ENCODE results near the gene KLHL15. TPM values are rescaled to one million over a fixed set of nuclear protein-coding genes. Genes with fewer than 3 reads are reported as not detected.

The KLHL15 gene
- total and polyA plus RNA-seq, 2 donors (not counting 3 experiments of a cell fraction or from before 2014, with no cell fraction given), result 1.4 to 3.6 TPM

DNA sequence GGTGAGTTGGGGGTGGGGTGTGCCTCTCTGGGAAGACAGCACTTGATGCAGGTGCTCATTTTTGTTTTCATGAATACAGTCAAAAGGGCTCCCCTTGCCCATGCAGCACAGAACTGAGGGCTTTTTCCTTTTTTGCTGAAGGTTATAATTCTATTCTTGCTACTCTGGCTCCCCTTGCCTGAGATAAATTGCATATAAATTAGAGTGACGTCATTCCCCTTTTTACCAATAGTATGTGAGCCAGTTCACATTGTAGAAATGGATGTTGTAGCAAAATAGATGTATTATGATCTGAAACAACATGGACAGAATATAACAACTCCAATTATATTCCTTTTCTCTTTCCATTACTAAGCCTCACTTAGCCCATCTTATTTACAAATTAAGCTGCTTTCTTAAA lies 90.8 kb downstream of the KLHL15 start:
- no peaks in the 10 kb centered on the region for H3K36me3 ChIP-seq (ENCODE audit: control insufficient read depth in 2 of 2, extremely low read depth in 1 of 2, insufficient read depth in 2 of 2, low read length in 2 of 2)
- FAIRE-seq (no peak), DNase-seq (ENCODE audit: low read depth, low spot score) (no peak)
- no peaks in the 10 kb centered on the region for H3K79me2 ChIP-seq (ENCODE audit: control insufficient read depth, insufficient read depth, low read length)
- dilution Hi-C loops (cut with MboI; ENCODE audit: extremely low pct_ligation_motif_present, low sequenced_read_pairs) (no loop called here), intact Hi-C loops (cut with micrococcal nuclease) (no loop called here)
- H2AFZ ChIP-seq (ENCODE audit: low read depth, low read length), result no peak overlapping the region
- no peak overlapping the region for H3K4me2 ChIP-seq (ENCODE audit: insufficient read depth, low read length)
- H3K4me3 ChIP-seq (replicated peaks in 1 of 3; ENCODE audit: insufficient read depth in 1 of 3, low read depth in 1 of 3, low read length in 3 of 3), result no peak overlapping the region
- TF ChIP-seq POLR2A (IDR thresholded peaks at IDR 0.05; ENCODE audit: low read depth, low read length) (no peak), FOS (IDR thresholded peaks at IDR 0.05; ENCODE audit: borderline replicate concordance, insufficient read depth, low read length) (no peak), MYC (IDR thresholded peaks at IDR 0.05; ENCODE audit: low read depth, low read length) (no peak), EZH2 (IDR thresholded peaks at IDR 0.05; ENCODE audit: borderline replicate concordance, low read depth, low read length, severe bottlenecking) (no peak), GATA2 (IDR thresholded peaks at IDR 0.05; ENCODE audit: insufficient read depth, insufficient read length, low read depth, low read length) (no peak), MAX (IDR thresholded peaks at IDR 0.05; ENCODE audit: insufficient read depth, insufficient read length) (no peak), JUN (IDR thresholded peaks at IDR 0.05; ENCODE audit: borderline replicate concordance, insufficient read depth, insufficient read length, low read depth) (no peak), POLR2AphosphoS5 (IDR thresholded peaks at IDR 0.05; ENCODE audit: insufficient read depth, low read depth, low read length) (no peak)
- TF ChIP-seq, protein P1, sequence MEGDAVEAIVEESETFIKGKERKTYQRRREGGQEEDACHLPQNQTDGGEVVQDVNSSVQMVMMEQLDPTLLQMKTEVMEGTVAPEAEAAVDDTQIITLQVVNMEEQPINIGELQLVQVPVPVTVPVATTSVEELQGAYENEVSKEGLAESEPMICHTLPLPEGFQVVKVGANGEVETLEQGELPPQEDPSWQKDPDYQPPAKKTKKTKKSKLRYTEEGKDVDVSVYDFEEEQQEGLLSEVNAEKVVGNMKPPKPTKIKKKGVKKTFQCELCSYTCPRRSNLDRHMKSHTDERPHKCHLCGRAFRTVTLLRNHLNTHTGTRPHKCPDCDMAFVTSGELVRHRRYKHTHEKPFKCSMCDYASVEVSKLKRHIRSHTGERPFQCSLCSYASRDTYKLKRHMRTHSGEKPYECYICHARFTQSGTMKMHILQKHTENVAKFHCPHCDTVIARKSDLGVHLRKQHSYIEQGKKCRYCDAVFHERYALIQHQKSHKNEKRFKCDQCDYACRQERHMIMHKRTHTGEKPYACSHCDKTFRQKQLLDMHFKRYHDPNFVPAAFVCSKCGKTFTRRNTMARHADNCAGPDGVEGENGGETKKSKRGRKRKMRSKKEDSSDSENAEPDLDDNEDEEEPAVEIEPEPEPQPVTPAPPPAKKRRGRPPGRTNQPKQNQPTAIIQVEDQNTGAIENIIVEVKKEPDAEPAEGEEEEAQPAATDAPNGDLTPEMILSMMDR (IDR thresholded peaks at IDR 0.05; ENCODE audit: extremely low read depth in 1 of 2, insufficient read depth in 1 of 2, low read depth in 1 of 2, low read length in 2 of 2), result no peak
- H3K4me1 ChIP-seq (ENCODE audit: control insufficient read depth, extremely low read depth, insufficient read depth, low read length), result no peaks in the 10 kb centered on the region
- ChIA-PET POLR2A (no interaction called here), CTCF (no interaction called here)
- H3K9ac ChIP-seq (replicated peaks; ENCODE audit: extremely low read depth, insufficient read depth, low read length), result no peak overlapping the region
- no peaks in the 10 kb centered on the region for H3K27me3 ChIP-seq (ENCODE audit: control insufficient read depth in 2 of 2, insufficient read depth in 2 of 2, low read length in 2 of 2)
- H3K9me1 ChIP-seq (replicated peaks; ENCODE audit: control insufficient read depth, extremely low read depth, insufficient read depth, low read length), result no peaks in the 10 kb centered on the region
- no peak overlapping the region for H3K27ac ChIP-seq (ENCODE audit: insufficient read depth, low read depth, low read length)
- no TSS peak for BruUV-seq (replicated peaks)
- no peaks in the 10 kb centered on the region for H4K20me1 ChIP-seq (replicated peaks; ENCODE audit: control insufficient read depth, extremely low read depth, insufficient read depth, low read length)
- no peaks in the 10 kb centered on the region for H3K9me3 ChIP-seq (replicated peaks; ENCODE audit: control insufficient read depth, insufficient read depth, low read length)
